K562 (cell line): ENCODE data around the gene MMEL1. TPM values are rescaled to one million over a fixed set of nuclear protein-coding genes. Genes with fewer than 3 reads are reported as not detected.

ENCODE experiments used
- ARID1B ChIP-seq: fragments of 450-650 bp; IDR thresholded peaks from 2 replicates; pipeline ENCODE4 v1.6.1; 2016; ENCODE audit warnings: antibody characterized with exemption, mild to moderate bottlenecking, inconsistent platforms
- KLF13 ChIP-seq: fragments of 450-650 bp; IDR thresholded peaks from 2 replicates; pipeline ENCODE4 v1.6.1; 2016; ENCODE audit warnings: missing genetic modification characterization, low read depth, mild to moderate bottlenecking, missing compliant biosample characterization, moderate library complexity, borderline replicate concordance
- MGA ChIP-seq: fragments of 450-650 bp; IDR thresholded peaks from 2 replicates; pipeline ENCODE4 v1.6.1; 2016; ENCODE audit warnings: mild to moderate bottlenecking, moderate library complexity
- PCBP1 ChIP-seq: fragments of 200-400 bp; formaldehyde crosslinking; IDR thresholded peaks from 2 replicates; pipeline ENCODE4 v1.6.1; 2018; ENCODE audit warnings: mild to moderate bottlenecking, low read depth, low read length; ENCODE audit not compliant: poor library complexity, severe bottlenecking
- UBTF ChIP-seq, 2 experiments: IDR thresholded peaks; 2 replicates each; pipeline ENCODE4 v1.6.1; 2012; ENCODE audit warnings: improper control_type of control experiment in 2 of 2, low read depth in 2 of 2, low read length in 2 of 2, borderline replicate concordance in 1 of 2
- ZFP36 ChIP-seq: fragments of 150-350 bp; IDR thresholded peaks from 2 replicates; pipeline ENCODE4 v1.6.1; 2018; ENCODE audit warnings: low read length, low read depth; ENCODE audit not compliant: partially characterized antibody
- ZNF239 ChIP-seq: fragments of 250-450 bp; sonication (Bioruptor Pico); IDR thresholded peaks from 2 replicates; pipeline ENCODE4 v1.4.0; 2020; ENCODE audit warnings: mild to moderate bottlenecking
- polyA plus RNA-seq, 8 experiments: library from polyadenylated mRNA; depleted of rRNA in 4 of 8; stranded (reverse) in 5 of 8; unstranded in 3 of 8; fragments of >200 nt; fragmentation: Nextera tagmentation in 2 of 8; fragmentation: Illumina TruSeq in 1 of 8; extraction: Ambion mirVana in 2 of 8; extraction: Trizol in 1 of 8; gene quantifications; 2 replicates each; pipeline versions ENCODE4 v1.2.1 to v1.2.3, GENCODE V29; 2011 to 2014; ENCODE audit warnings: inconsistent platforms in 1 of 8, missing spikeins in 1 of 8
- total RNA-seq, 7 experiments: library from RNA; depleted of rRNA in 6 of 7; stranded (reverse); fragments of >200 nt in 6 of 7; fragmentation: Illumina TruSeq in 2 of 7; extraction: Trizol in 2 of 7; gene quantifications; 2 replicates each; pipeline versions ENCODE4 v1.2.1 to v1.2.3, GENCODE V29; 2011 to 2021; ENCODE audit warnings: low replicate concordance in 1 of 7

The MMEL1 gene
- total and polyA plus RNA-seq, 9 of the 15 experiments (the other 6 are each of a cell fraction or from before 2014, with no cell fraction given) = not detected

GRCh38 chr1:2559509-2560298 lies 73.1 kb downstream of the MMEL1 start (continued):
- TF ChIP-seq MGA = peak; percentile 9; the same call in 1 of the 2 replicates
- peak; percentile 30 for TF ChIP-seq PCBP1
- peak in 1 of 2 experiments; percentile 32; a peak in 1 of 4 replicates for TF ChIP-seq UBTF (IDR thresholded peaks at IDR 0.05; ENCODE audit: borderline replicate concordance in 1 of 2, low read depth in 2 of 2, low read length in 2 of 2)
- no peak for TF ChIP-seq ZFP36
- TF ChIP-seq ZNF239 (CRISPR knock-in tag) = no peak
- TF ChIP-seq KLF13 (tag) = no peak
- no peak for TF ChIP-seq ARID1B
